ENCODE results near the gene DAP. TPM values are rescaled to one million over a fixed set of nuclear protein-coding genes. Genes with fewer than 3 reads are reported as not detected.

DAP gene
- total RNA-seq, 2 experiments from 2014 or later: 42.5 to 45.3 TPM

- no peaks in the 10 kb centered on the region for H3K27me3 Mint-ChIP-seq
- ATAC-seq (no peak), DNase-seq (no peak)
- H3K4me1 Mint-ChIP-seq (ENCODE audit: low read depth): no peaks in the 10 kb centered on the region
- ChIA-PET POLR2A (interaction anchor here (2.0 kb wide), 1 partner anchor 12 kb away, joined by 6 read pairs; no protein-coding TSS in a partner anchor), CTCF (no interaction called here)
- intact Hi-C loops (cut with micrococcal nuclease): no loop called here
- TF ChIP-seq CTCF (IDR thresholded peaks at IDR 0.05): no peak
- no peak overlapping the region for H3K4me3 Mint-ChIP-seq
- peaks cover 33% of the 10 kb centered on the region for H3K36me3 Mint-ChIP-seq (ENCODE audit: low read depth)
- no peak overlapping the region for H3K27ac Mint-ChIP-seq
- H3K9me3 Mint-ChIP-seq: peaks cover 4% of the 10 kb centered on the region
These were observed 82.8 kb downstream of the DAP start for GRCh38 chr5:10678244-10678643.

GRCh38 chr5:10677533-10677932, 83.5 kb downstream of the DAP start:
- no peaks in the 10 kb centered on the region for H3K4me1 Mint-ChIP-seq (ENCODE audit: low read depth)
- peaks cover 4% of the 10 kb centered on the region for H3K9me3 Mint-ChIP-seq
- H3K4me3 Mint-ChIP-seq: no peak overlapping the region
- CTCF ChIA-PET: no interaction called here
- no peak for DNase-seq
- intact Hi-C loops (cut with micrococcal nuclease): no loop called here
- no peak for TF ChIP-seq CTCF (IDR thresholded peaks at IDR 0.05)
- no peaks in the 10 kb centered on the region for H3K27me3 Mint-ChIP-seq
- POLR2A ChIA-PET: no interaction called here
- H3K36me3 Mint-ChIP-seq (ENCODE audit: low read depth): peaks cover 30% of the 10 kb centered on the region
- ATAC-seq: no peak
- H3K27ac Mint-ChIP-seq: no peak overlapping the region

GRCh38 chr5:10676946-10677345, 84.1 kb downstream of the DAP start:
- H3K9me3 Mint-ChIP-seq: peaks cover 4% of the 10 kb centered on the region
- no peak for TF ChIP-seq CTCF (IDR thresholded peaks at IDR 0.05)
- no peak overlapping the region for H3K27ac Mint-ChIP-seq
- no peak for ATAC-seq
- H3K4me3 Mint-ChIP-seq: no peak overlapping the region
- no peaks in the 10 kb centered on the region for H3K27me3 Mint-ChIP-seq
- ChIA-PET POLR2A (no interaction called here), CTCF (interaction anchor here (0.7 kb wide), 1 partner anchor 13 kb away, joined by 3 read pairs; no protein-coding TSS in a partner anchor)
- DNase-seq: no peak
- no peaks in the 10 kb centered on the region for H3K4me1 Mint-ChIP-seq (ENCODE audit: low read depth)
- intact Hi-C loops (cut with micrococcal nuclease): no loop called here
- H3K36me3 Mint-ChIP-seq (ENCODE audit: low read depth): peaks cover 30% of the 10 kb centered on the region

- POLR2A ChIA-PET: no interaction called here
These were observed 84.8 kb downstream of the DAP start for GRCh38 chr5:10676224-10676623.

More at GRCh38 chr5:10676224-10676623, 84.8 kb downstream of the DAP start:
- intact Hi-C loops (cut with micrococcal nuclease): no loop called here
- no peak for ATAC-seq
- CTCF ChIA-PET: interaction anchor here (2.3 kb wide), 1 partner anchor 13 kb away, joined by 4 read pairs; no protein-coding TSS in a partner anchor
- TF ChIP-seq CTCF (IDR thresholded peaks at IDR 0.05): no peak
- Mint-ChIP-seq H3K27ac (no peak overlapping the region), H3K4me3 (no peak overlapping the region), H3K27me3 (no peaks in the 10 kb centered on the region), H3K4me1 (ENCODE audit: low read depth) (no peaks in the 10 kb centered on the region), H3K9me3 (peaks cover 4% of the 10 kb centered on the region), H3K36me3 (ENCODE audit: low read depth) (peaks cover 30% of the 10 kb centered on the region)
- DNase-seq: no peak
